Measurements from ENCODE around the gene ZBED2. TPM values are rescaled to one million over a fixed set of nuclear protein-coding genes. Genes with fewer than 3 reads are reported as not detected.

ZBED2 gene
- total RNA-seq, 1 experiment from 2014 or later, result 0.10 TPM

DNA sequence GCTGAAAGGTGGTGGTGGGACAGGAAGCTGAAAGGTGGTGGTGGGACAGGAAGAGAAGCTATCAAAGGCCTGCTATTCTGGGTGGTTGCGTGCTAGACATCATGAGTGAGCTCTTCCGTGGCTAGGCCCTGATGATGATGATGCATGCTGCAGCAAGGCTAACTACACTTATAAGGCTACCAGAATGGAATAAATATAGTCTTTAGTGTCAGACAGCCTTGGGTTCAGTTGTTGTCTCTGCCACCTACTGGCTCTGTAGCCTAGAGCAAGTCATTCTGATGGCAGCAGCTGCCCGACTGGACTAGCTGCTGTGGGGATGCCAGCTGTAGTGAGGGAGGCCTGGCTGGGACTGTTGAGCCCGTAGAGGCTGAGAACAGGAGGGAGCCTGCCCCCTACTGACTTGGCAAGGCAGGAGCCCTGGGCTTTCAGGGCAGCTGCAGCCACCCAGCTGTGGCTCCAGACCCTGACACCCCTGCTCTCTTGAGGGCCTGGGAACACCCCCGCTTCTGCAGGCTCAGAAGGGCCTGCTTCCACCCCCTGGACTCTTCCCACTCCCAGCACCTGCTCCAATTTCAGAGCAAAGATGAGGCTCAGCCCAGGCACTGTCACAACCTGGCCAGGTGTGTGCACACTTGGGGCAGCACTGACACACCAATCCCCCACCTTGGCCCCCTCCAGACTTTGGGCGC, 21.4 kb upstream of the ZBED2 start:
- Histone ChIP-seq H3K4me1 (ENCODE audit: control insufficient read depth, insufficient read depth, low read length) (no peaks in the 10 kb centered on the region), H3K27me3 (ENCODE audit: control insufficient read depth, insufficient read depth, low read length) (no peaks in the 10 kb centered on the region), H3K36me3 (ENCODE audit: control insufficient read depth, insufficient read depth, low read length) (no peaks in the 10 kb centered on the region), H3K4me3 (ENCODE audit: low read depth in 2 of 2, low read length in 2 of 2) (no peak overlapping the region), H3K9me3 (ENCODE audit: control insufficient read depth, insufficient read depth, low read depth, low read length) (no peaks in the 10 kb centered on the region), H3K27ac (ENCODE audit: low read length) (no peak overlapping the region)
- in situ Hi-C loops (cut with HindIII; ENCODE audit: low pct_unique_long_range_greater_than_20kb, low sequenced_read_pairs) (no loop called here), intact Hi-C loops (cut with micrococcal nuclease; ENCODE audit: unreplicated experiment) (no loop called here)
- TF ChIP-seq POLR2AphosphoS5 (IDR thresholded peaks at IDR 0.05; ENCODE audit: low read depth, low read length) (no peak), SIN3A (IDR thresholded peaks at IDR 0.05; ENCODE audit: borderline replicate concordance, insufficient read depth, low read depth, low read length) (no peak), TCF7L2 (IDR thresholded peaks at IDR 0.05; ENCODE audit: low read depth, low read length) (no peak)
- TF ChIP-seq, protein P1, sequence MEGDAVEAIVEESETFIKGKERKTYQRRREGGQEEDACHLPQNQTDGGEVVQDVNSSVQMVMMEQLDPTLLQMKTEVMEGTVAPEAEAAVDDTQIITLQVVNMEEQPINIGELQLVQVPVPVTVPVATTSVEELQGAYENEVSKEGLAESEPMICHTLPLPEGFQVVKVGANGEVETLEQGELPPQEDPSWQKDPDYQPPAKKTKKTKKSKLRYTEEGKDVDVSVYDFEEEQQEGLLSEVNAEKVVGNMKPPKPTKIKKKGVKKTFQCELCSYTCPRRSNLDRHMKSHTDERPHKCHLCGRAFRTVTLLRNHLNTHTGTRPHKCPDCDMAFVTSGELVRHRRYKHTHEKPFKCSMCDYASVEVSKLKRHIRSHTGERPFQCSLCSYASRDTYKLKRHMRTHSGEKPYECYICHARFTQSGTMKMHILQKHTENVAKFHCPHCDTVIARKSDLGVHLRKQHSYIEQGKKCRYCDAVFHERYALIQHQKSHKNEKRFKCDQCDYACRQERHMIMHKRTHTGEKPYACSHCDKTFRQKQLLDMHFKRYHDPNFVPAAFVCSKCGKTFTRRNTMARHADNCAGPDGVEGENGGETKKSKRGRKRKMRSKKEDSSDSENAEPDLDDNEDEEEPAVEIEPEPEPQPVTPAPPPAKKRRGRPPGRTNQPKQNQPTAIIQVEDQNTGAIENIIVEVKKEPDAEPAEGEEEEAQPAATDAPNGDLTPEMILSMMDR (IDR thresholded peaks at IDR 0.05), result no peak
- TF ChIP-seq, protein P2, sequence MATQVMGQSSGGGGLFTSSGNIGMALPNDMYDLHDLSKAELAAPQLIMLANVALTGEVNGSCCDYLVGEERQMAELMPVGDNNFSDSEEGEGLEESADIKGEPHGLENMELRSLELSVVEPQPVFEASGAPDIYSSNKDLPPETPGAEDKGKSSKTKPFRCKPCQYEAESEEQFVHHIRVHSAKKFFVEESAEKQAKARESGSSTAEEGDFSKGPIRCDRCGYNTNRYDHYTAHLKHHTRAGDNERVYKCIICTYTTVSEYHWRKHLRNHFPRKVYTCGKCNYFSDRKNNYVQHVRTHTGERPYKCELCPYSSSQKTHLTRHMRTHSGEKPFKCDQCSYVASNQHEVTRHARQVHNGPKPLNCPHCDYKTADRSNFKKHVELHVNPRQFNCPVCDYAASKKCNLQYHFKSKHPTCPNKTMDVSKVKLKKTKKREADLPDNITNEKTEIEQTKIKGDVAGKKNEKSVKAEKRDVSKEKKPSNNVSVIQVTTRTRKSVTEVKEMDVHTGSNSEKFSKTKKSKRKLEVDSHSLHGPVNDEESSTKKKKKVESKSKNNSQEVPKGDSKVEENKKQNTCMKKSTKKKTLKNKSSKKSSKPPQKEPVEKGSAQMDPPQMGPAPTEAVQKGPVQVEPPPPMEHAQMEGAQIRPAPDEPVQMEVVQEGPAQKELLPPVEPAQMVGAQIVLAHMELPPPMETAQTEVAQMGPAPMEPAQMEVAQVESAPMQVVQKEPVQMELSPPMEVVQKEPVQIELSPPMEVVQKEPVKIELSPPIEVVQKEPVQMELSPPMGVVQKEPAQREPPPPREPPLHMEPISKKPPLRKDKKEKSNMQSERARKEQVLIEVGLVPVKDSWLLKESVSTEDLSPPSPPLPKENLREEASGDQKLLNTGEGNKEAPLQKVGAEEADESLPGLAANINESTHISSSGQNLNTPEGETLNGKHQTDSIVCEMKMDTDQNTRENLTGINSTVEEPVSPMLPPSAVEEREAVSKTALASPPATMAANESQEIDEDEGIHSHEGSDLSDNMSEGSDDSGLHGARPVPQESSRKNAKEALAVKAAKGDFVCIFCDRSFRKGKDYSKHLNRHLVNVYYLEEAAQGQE (IDR thresholded peaks at IDR 0.05; ENCODE audit: insufficient read depth in 1 of 2, low read depth in 2 of 2, low read length in 1 of 2), result no peak
- POLR2A ChIA-PET, result no interaction called here
- BruUV-seq (replicated peaks), result no TSS peak
- ATAC-seq, result no peak
- DNase-seq (ENCODE audit: low read depth, low spot score), result no peak
- CTCF ChIA-PET, result no interaction called here

DNA sequence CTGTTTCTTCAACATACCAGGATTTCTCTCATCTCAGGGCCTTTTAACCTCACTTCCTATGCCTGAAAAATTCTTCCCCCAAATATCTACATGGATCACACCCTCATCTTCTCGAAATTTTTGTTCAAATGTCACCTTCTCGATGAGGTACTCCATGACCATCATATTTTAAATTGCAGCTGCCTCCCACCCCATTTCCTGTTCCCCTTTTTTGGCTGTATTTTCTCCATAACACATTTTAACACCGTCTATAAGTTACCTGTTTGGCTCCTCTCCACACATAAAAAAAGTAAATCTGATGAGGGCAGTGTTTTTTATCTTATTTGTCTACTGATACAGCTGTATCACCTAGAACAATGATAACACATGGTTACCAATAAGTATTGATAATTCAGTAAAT, 20.7 kb upstream of the ZBED2 start:
- CTCF ChIA-PET, result no interaction called here
- H3K27ac ChIP-seq (ENCODE audit: low read length), result no peak overlapping the region
- in situ Hi-C loops (cut with HindIII; ENCODE audit: low pct_unique_long_range_greater_than_20kb, low sequenced_read_pairs), result no loop called here

More for the DNA sequence above, 20.7 kb upstream of the ZBED2 start:
- Histone ChIP-seq H3K36me3 (ENCODE audit: control insufficient read depth, insufficient read depth, low read length) (no peaks in the 10 kb centered on the region), H3K4me3 (ENCODE audit: low read depth in 2 of 2, low read length in 2 of 2) (no peak overlapping the region), H3K4me1 (ENCODE audit: control insufficient read depth, insufficient read depth, low read length) (no peaks in the 10 kb centered on the region), H3K27me3 (ENCODE audit: control insufficient read depth, insufficient read depth, low read length) (no peaks in the 10 kb centered on the region), H3K9me3 (ENCODE audit: control insufficient read depth, insufficient read depth, low read depth, low read length) (no peaks in the 10 kb centered on the region)
- no peak for TF ChIP-seq SIN3A (IDR thresholded peaks at IDR 0.05; ENCODE audit: borderline replicate concordance, insufficient read depth, low read depth, low read length)
- no peak for TF ChIP-seq POLR2AphosphoS5 (IDR thresholded peaks at IDR 0.05; ENCODE audit: low read depth, low read length)
- no peak for TF ChIP-seq TCF7L2 (IDR thresholded peaks at IDR 0.05; ENCODE audit: low read depth, low read length)
- TF ChIP-seq, protein P1 (IDR thresholded peaks at IDR 0.05), result no peak
- TF ChIP-seq, protein P2 (IDR thresholded peaks at IDR 0.05; ENCODE audit: insufficient read depth in 1 of 2, low read depth in 2 of 2, low read length in 1 of 2), result no peak
- POLR2A ChIA-PET, result no interaction called here
- DNase-seq (ENCODE audit: low read depth, low spot score), result no peak
- intact Hi-C loops (cut with micrococcal nuclease; ENCODE audit: unreplicated experiment), result no loop called here
- ATAC-seq, result no peak
- no TSS peak for BruUV-seq (replicated peaks)

Measured in Panc1 (cell line).